ENCODE results near the gene CUL2.
A peak's percentile ranks its signal among the peaks of the same experiment; 100 is the strongest.
"Not testable (repeated sequence)": the region's sequence is repeated elsewhere in the genome, so short reads cannot be mapped to it uniquely, and the experiment has no call there.

The CUL2 gene

GRCh38 chr10:35015843-35016408, 74.2 kb downstream of the CUL2 start:
- no peak for DNase-seq

GRCh38 chr10:35012781-35013180, 77.4 kb downstream of the CUL2 start:
- DNase-seq = no peak

- DNase-seq = peak; percentile 23
Measured at GRCh38 chr10:35011771-35012191, 78.4 kb downstream of the CUL2 start.

DNA sequence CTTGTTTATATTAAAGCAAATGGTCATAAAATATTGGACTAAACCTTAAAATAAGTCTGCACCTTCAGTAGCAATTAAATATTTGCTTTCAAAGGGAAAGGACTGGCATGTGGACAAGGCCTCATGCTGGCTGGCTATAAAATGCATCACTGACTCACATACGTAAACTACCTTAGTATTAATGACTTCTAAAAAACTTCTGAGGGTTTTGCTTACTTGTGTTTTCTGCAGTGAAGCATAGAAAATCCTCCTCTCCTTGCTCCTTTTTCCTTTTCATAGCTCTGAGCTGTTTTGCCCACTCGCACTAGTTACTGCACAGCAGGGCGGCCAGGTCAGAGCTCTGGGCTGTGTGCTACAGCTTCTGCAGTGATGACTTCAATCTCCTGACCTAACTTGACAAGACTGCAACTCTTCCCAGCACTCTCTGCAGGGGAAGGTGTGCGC, 82.3 kb downstream of the CUL2 start:
- DNase-seq = no peak

DNA sequence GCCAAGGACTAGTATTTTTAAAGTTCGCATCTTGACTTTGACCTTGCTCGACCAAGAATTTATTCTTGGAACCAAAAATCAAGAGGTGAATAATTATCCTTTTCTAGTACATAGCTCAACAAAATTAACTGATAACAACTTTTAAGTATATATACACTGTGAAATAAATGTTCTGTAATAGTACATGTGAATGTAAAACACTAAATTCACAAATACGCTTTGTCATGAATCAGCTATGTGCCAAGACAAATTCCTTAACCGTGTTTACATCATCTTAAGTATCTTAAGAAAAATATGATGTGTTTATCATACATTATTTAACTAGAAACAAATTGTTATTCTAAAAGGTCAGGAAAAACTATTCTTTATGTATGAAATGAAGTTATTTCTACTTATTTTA, 83.3 kb downstream of the CUL2 start:
- DNase-seq = no peak

- DNase-seq = no peak
Measured at GRCh38 chr10:35005868-35006267, 84.3 kb downstream of the CUL2 start.

DNA sequence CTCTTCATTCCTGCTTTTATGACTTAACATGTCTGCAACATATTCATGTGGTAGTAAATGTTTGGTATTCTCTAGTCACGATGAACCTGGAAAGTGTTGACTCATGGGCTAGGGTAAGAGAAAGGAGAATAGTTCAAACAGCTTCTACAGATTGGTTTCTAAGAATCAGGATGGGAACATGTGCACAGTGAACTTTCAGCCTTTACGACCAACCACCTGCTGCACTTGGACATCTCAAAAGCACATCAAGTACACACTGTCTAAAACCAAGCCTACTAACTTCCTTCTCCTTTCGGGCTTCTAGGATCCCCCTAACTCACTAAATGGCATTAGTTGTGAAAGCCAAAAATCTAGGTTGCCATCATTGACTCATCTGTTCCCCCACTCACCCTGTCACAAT, 85.5 kb downstream of the CUL2 start:
- no peak for DNase-seq

DNA sequence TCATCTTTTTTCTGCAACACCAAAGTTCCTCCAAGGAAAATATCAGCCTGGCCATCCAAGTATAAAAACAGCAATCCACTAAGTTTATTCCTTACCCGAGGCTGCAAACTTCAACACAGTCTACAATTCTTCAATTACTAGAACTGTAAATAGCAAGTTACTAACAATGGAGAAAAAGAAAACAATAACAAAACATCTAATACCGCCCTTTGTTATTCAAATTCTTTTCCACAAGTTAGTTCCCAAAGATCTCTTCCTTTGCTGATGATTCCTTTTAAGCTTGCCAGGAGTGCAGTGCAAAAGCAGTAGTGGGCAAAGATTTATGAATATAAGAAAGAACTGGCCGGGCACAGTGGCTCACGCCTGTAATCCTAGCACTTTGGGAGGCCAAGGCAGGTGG, 86.2 kb downstream of the CUL2 start:
- DNase-seq = no peak

- DNase-seq = no peak
Measured at GRCh38 chr10:35000936-35001335, 89.2 kb downstream of the CUL2 start.

DNA sequence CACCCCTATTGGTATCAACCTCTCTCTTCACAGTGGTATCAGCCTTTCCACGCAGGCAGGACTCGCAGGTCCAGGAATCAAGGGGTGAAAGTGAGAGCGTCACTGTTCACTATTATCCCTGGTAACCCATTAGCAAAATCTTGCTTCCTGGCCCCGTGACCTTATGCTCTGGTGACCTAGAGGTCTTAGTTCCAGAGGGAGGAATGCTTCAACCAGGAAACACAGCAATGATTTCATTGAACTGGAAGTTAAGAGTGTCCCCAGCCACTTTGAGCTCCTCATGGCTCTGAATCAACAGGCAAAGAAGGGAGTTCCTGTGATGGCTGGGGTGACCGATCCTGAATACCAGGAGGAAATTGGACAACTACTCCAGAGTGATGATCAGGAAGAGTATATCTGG, 90.6 kb downstream of the CUL2 start:
- DNase-seq = no peak

GRCh38 chr10:34998940-34999339, 91.2 kb downstream of the CUL2 start:
- DNase-seq = no peak

DNA sequence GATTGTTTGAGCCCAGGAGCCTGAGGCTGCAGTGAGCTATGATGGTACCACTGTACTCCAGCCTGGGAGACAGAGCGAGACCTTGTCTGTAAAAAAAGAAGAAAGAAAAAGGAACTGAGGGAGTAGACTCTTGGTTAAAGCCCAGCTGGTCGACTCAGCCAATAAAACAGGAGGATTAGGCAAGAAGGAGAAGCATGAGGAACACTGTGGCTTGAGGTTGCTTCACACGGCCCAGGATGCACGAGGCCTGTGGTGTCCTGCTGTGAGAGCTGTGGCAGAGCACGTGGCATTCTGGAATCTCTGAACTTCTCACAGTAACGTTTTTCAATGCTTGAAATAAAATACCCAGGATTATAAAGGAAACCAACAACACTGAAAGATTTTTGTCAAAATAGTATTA, 93.3 kb downstream of the CUL2 start:
- DNase-seq = no peak

- no peak for DNase-seq
Measured at GRCh38 chr10:34995925-34996324, 94.2 kb downstream of the CUL2 start.

DNA sequence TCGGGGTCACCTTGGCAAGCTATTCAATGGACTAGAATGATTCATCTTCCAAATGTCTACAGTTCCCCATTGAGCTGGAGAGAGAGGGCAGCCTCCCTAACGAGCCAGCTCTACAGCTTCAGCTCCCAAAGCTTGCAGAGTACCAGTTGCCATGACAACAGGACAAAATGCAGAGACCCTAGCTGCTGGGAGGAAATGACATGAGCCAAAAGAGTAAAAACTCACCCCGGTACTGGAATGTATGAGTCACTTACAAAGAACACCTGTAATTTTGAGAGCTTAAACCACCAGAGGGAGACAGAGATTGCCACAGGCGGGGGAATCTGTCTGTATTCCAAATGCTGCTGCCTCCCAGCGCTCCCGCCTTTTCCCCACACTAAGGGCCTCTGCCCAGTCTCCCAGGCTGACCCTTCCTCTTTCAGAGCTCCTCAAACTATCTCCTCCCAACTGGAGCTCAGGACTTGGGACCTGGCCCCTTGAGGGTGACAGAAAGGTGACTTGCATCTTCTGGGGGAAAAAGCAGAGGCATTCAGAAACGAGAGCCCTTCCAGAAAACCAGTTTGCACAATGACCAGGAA, 95.5 kb downstream of the CUL2 start:
- peak; percentile 51 for DNase-seq

GRCh38 chr10:34993782-34994181, 96.4 kb downstream of the CUL2 start:
- DNase-seq = no peak

GRCh38 chr10:34991117-34991516, 99.0 kb downstream of the CUL2 start:
- not testable (repeated sequence) for DNase-seq

DNA sequence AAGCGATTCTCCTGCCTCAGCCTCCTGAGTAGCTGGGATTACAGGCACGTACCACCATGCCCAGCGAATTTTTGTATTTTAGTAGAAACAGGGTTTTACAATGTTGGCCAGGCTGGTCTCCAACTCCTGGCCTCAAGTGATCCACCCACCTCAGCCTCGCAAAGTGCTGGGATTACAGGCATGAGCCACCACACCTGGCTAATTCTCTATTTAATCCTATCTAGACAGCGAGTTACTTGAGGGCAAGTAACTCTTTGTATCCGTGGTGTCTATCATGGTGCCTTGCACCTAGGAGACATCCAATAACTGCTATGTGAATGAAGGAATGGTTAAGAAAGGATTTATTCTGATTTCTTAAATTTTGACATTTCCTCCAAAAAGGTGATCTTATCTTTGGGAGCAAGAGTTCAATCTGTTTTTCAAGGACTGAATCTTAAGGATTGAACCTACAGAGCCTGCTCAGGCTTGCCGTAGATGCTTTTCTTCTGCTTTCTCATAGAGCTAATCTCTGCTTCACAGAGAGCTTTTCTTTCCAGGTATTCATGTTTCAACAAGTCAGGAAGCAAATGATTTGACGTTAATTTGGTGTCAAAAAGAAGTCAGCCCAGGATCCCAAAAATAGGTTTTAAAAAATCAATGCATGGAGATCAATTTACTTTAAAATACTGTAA, 101.6 kb downstream of the CUL2 start:
- DNase-seq = no peak

GRCh38 chr10:34985823-34986222, 104.3 kb downstream of the CUL2 start:
- DNase-seq = no peak

DNA sequence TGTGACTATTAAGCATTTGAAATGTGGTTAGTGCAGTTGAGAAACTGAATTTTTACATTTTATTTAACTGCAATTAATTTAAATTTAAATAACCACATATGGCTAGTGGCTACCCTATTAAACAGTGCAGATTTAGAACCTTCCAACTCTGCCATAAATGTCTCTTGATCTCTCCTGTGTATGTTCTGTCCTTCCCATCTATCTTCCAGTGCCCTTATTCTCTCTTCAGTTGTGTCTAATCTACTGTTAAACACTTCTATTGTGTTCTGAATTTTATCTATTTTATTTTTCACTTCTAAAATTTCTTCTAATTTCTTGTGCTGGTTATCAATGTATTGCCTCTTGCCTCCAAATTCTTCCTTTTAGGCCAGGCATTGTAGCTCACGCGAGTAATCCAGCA, 105.0 kb downstream of the CUL2 start:
- no peak for DNase-seq

- no peak for DNase-seq
Measured at GRCh38 chr10:34981844-34982243, 108.3 kb downstream of the CUL2 start.

DNA sequence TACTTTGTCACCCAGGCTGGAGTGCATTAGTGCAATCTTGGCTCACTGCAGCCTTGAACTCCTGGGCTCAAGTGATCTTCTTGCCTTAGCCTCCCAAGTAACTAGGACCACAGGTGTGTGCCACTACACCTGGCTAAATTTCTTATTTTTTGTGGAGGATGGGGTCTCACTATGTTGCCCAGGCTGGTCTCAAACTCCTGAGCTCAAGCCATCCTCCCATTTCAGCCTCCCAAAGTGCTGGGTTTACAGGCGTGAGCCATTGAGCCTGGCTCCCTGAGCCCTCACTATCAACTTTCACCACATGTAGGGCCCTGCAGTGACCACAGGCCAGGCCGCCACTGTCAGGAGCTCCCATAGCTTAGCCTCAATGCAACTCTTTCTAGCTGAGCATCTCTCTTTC, 110.2 kb downstream of the CUL2 start:
- DNase-seq = no peak

GRCh38 chr10:34978080-34978479, 112.1 kb downstream of the CUL2 start:
- DNase-seq = no peak

DNA sequence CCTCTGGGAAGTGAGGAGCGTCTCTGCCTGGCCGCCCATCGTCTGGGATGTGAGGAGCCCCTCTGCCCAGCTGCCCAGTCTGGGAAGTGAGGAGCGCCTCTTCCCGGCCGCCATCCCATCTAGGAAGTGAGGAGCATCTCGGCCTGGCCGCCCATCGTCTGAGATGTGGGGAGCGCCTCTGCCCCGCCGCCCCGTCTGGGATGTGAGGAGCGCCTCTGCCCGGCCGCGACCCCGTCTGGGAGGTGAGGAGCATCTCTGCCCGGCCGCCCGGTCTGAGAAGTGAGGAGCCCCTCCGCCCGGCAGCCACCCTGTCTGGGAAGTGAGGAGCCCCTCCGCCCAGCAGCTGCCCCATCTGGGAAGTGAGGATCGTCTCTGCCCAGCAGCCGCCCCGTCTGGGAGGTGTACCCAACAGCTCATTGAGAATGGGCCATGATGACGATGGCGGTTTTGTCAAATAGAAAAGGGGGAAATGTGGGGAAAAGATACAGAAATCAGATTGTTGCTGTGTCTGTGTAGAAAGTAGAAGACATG, 113.7 kb downstream of the CUL2 start:
- not testable (repeated sequence) for DNase-seq

- DNase-seq = not testable (repeated sequence)
Measured at GRCh38 chr10:34974364-34975065, 115.6 kb downstream of the CUL2 start.

Data from activated T-cell treated with anti-CD3 and anti-CD28 coated beads, Interleukin-2, amount 50 U/mL, for 1 hour (primary cell).